Naive B cell (primary cell): ENCODE measurements around the gene INHBE. TPM values are rescaled to one million over a fixed set of nuclear protein-coding genes. Genes with fewer than 3 reads are reported as not detected.
A peak's percentile ranks its signal among the peaks of the same experiment; 100 is the strongest.

Experiments used
- ATAC-seq, 2 donors: fragments of 150-1000 bp; cut with Tn5 transposase; 2 replicates each; pipeline ENCODE4 v1.10.0; 2021; ENCODE audit warnings: low read depth in 2 of 2, mild to moderate bottlenecking in 2 of 2, moderate library complexity in 2 of 2
- DNase-seq: peaks from one replicate; pipeline ENCODE4 v3.0.0; 2022
- H3K27ac Mint-ChIP-seq, 6 donors: one replicate each; pipeline ENCODE4 v1.8.0; 2020 to 2022; ENCODE audit warnings: mild to moderate bottlenecking in 6 of 6, mixed read lengths in 6 of 6, moderate library complexity in 5 of 6, inconsistent platforms in 2 of 6
- H3K27me3 Mint-ChIP-seq, 3 donors: one replicate each; pipeline ENCODE4 v1.8.0; 2021 to 2022; ENCODE audit warnings: mixed read lengths in 3 of 3, mild to moderate bottlenecking in 1 of 3
- H3K36me3 Mint-ChIP-seq, 2 donors: one replicate each; pipeline ENCODE4 v1.8.0; 2020 to 2022; ENCODE audit warnings: mixed read lengths in 2 of 2, inconsistent platforms in 1 of 2, mild to moderate bottlenecking in 1 of 2
- H3K4me1 Mint-ChIP-seq, 3 donors: one replicate each; pipeline ENCODE4 v1.8.0; 2020 to 2022; ENCODE audit warnings: mixed read lengths in 3 of 3, inconsistent platforms in 1 of 3, mild to moderate bottlenecking in 1 of 3, moderate library complexity in 1 of 3
- H3K4me3 Mint-ChIP-seq, 8 donors: one replicate each; pipeline ENCODE4 v1.8.0; 2020 to 2022; ENCODE audit warnings: mild to moderate bottlenecking in 8 of 8, mixed read lengths in 8 of 8, moderate library complexity in 8 of 8, inconsistent platforms in 2 of 8
- H3K9me3 Mint-ChIP-seq, 7 donors: one replicate each; pipeline ENCODE4 v1.8.0; 2020 to 2022; ENCODE audit warnings: mixed read lengths in 7 of 7, mild to moderate bottlenecking in 5 of 7, inconsistent platforms in 2 of 7, moderate library complexity in 1 of 7
- polyA plus RNA-seq, 6 donors: library from polyadenylated mRNA; unstranded; fragments of 300-500 nt; fragmentation: Illumina TruSeq; gene quantifications; one replicate each; pipeline ENCODE4 v1.2.3, GENCODE V29; 2021; ENCODE audit warnings: low read depth in 6 of 6

Gene INHBE
- polyA plus RNA-seq, 6 donors from 2014 or later = 0.44 TPM; not detected in 5

DNA sequence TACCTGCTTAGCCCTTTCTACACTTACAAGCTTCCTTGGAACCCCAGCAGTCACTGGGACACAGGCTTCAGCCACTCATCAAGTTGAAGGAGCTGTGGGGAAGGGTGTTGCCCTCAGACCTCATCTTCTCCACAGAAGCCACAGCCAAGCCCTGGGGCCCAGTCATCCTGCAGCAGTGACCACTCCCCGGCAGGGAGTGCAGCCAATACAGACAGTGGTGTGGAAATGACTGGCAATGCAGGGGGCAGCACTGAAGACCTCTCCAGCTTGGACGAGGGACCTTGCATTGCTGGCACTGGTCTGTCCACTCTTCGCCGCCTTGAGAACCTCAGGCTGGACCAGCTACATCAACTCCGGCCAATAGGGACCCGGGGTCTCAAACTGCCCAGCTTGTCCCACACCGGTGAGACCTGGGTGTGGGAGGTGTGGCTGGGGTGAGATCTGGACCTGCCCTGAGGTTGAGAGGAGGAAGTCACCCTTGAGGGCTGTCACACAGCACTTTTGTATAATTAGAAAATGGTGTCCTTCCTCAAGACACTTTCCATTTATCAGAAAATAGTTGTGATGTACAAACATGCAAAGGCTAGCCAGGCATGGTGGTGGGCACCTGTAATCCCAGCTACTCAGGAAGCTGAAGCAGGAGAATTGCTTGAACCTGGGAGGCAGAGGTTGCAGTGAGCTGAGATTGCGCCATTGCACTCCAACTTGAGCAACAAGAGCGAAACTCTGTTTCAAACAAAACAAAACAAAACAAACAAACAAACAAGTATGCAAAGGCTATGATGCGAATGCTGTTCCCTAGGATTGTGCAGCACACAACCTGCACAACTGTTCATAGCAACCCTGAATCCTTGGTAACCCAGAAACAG lies 14.4 kb downstream of the INHBE start:
- Mint-ChIP-seq H3K4me3 (no peak overlapping the region), H3K4me1 (peaks cover 41 to 63% (median 55%) of the 10 kb centered on the region in 3 donors), H3K27me3 (no peaks in the 10 kb centered on the region), H3K27ac (peak overlapping the region in 1 of 6 donors; percentile 60), H3K9me3 (no peaks in the 10 kb centered on the region), H3K36me3 (peaks cover 8 to 32% of the 10 kb centered on the region in 2 donors)
- ATAC-seq (no peak), DNase-seq (no peak)

DNA sequence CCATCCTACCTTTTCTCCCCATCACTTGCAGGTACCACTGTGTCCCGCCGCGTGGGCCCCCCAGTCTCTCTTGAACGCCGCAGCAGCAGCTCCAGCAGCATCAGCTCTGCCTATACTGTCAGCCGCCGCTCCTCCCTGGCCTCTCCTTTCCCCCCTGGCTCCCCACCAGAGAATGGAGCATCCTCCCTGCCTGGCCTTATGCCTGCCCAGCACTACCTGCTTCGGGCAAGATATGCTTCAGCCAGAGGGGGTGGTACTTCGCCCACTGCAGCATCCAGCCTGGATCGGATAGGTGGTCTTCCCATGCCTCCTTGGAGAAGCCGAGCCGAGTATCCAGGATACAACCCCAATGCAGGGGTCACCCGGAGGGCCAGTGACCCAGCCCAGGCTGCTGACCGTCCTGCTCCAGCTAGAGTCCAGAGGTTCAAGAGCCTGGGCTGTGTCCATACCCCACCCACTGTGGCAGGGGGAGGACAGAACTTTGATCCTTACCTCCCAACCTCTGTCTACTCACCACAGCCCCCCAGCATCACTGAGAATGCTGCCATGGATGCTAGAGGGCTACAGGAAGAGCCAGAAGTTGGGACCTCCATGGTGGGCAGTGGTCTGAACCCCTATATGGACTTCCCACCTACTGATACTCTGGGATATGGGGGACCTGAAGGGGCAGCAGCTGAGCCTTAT lies 15.3 kb downstream of the INHBE start:
- Mint-ChIP-seq H3K4me3 (no peak overlapping the region), H3K36me3 (peaks cover 11 to 37% of the 10 kb centered on the region in 2 donors), H3K27ac (peak overlapping the region in 1 of 6 donors; percentile 70), H3K9me3 (no peaks in the 10 kb centered on the region), H3K4me1 (peaks cover 46 to 65% (median 60%) of the 10 kb centered on the region in 3 donors), H3K27me3 (no peaks in the 10 kb centered on the region)
- ATAC-seq = no peak
- no peak for DNase-seq

DNA sequence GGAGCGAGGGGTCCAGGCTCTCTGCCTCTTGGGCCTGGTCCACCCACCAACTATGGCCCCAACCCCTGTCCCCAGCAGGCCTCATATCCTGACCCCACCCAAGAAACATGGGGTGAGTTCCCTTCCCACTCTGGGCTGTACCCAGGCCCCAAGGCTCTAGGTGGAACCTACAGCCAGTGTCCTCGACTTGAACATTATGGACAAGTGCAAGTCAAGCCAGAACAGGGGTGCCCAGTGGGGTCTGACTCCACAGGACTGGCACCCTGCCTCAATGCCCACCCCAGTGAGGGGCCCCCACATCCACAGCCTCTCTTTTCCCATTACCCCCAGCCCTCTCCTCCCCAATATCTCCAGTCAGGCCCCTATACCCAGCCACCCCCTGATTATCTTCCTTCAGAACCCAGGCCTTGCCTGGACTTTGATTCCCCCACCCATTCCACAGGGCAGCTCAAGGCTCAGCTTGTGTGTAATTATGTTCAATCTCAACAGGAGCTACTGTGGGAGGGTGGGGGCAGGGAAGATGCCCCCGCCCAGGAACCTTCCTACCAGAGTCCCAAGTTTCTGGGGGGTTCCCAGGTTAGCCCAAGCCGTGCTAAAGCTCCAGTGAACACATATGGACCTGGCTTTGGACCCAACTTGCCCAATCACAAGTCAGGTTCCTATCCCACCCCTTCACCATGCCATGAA lies 16.0 kb downstream of the INHBE start:
- peak overlapping the region in 3 of 6 donors; percentile 65 to 91 (median 70) for H3K27ac Mint-ChIP-seq
- DNase-seq = no peak
- peaks cover 42 to 63% (median 57%) of the 10 kb centered on the region in 3 donors for H3K4me1 Mint-ChIP-seq
- H3K9me3 Mint-ChIP-seq = no peaks in the 10 kb centered on the region
- no peaks in the 10 kb centered on the region for H3K27me3 Mint-ChIP-seq
- no peak for ATAC-seq
- H3K4me3 Mint-ChIP-seq = peak overlapping the region in 1 of 8 donors; percentile 44
- peaks cover 11 to 37% of the 10 kb centered on the region in 2 donors for H3K36me3 Mint-ChIP-seq

DNA sequence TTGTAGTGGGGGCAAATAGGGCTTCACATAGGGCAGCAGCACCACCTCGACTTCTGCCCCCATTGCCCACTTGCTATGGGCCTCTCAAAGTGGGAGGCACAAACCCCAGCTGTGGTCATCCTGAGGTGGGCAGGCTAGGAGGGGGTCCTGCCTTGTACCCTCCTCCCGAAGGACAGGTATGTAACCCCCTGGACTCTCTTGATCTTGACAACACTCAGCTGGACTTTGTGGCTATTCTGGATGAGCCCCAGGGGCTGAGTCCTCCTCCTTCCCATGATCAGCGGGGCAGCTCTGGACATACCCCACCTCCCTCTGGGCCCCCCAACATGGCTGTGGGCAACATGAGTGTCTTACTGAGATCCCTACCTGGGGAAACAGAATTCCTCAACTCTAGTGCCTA lies 16.6 kb downstream of the INHBE start:
- ATAC-seq (no peak), DNase-seq (no peak)
- Mint-ChIP-seq H3K27me3 (no peaks in the 10 kb centered on the region), H3K36me3 (peaks cover 11 to 37% of the 10 kb centered on the region in 2 donors), H3K9me3 (no peaks in the 10 kb centered on the region), H3K4me3 (peak overlapping the region in 1 of 8 donors; percentile 18), H3K27ac (peak overlapping the region in 4 of 6 donors; percentile 44 to 77 (median 58)), H3K4me1 (peaks cover 48 to 68% (median 62%) of the 10 kb centered on the region in 3 donors)

DNA sequence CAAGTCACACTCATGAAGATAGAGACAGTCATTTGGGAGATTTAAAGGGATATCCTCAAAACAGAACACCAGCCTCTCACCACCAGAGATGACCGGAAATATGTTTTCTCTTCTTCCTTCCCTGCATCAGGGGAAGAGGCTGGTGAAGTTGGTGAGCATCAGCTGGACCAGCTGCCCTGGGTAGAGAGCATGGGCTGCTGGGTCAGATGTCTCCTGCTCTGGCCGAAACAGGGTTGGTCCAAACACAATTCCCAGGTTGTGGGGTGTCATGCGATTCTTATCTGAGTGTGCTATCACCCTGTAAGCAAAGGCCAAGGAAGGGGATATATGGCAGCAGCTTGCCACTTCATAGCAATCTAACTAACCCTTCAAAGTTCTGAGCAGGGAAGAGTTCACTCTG lies 17.3 kb downstream of the INHBE start:
- DNase-seq (no peak), ATAC-seq (no peak)
- peaks cover 7 to 34% of the 10 kb centered on the region in 2 donors for H3K36me3 Mint-ChIP-seq
- peaks cover 55 to 72% (median 64%) of the 10 kb centered on the region in 3 donors for H3K4me1 Mint-ChIP-seq
- no peaks in the 10 kb centered on the region for H3K27me3 Mint-ChIP-seq
- peak overlapping the region in 4 of 6 donors; percentile 52 to 82 (median 63) for H3K27ac Mint-ChIP-seq
- peak overlapping the region in 1 of 8 donors; percentile 18 for H3K4me3 Mint-ChIP-seq
- H3K9me3 Mint-ChIP-seq = no peaks in the 10 kb centered on the region

DNA sequence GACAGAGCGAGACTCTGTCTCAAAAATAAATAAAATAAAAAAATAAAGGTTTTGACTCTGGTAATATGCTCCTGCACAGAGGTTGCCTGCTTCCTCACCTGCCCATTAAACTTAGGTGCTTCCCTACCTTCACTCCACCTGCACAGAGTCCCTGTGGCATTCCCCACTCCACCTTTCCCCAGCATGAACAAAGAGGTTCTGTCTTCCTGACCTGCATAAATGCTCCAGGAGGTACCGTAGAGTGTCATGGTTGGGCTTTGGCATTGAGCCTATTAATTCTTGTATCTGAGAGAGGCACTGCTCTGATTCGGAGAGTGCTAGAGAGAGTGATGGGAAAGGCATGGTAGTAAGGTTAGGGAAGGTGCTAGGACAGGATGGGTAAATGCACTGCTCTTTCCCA lies 18.3 kb downstream of the INHBE start:
- H3K9me3 Mint-ChIP-seq = no peaks in the 10 kb centered on the region
- H3K36me3 Mint-ChIP-seq = peaks cover 7 to 24% of the 10 kb centered on the region in 2 donors
- H3K27me3 Mint-ChIP-seq = no peaks in the 10 kb centered on the region
- DNase-seq = no peak
- H3K4me1 Mint-ChIP-seq = peaks cover 57 to 71% (median 65%) of the 10 kb centered on the region in 3 donors
- peak overlapping the region in 3 of 8 donors; percentile 16 to 84 (median 60) for H3K4me3 Mint-ChIP-seq
- peak overlapping the region in 5 of 6 donors; percentile 43 to 92 (median 78) for H3K27ac Mint-ChIP-seq
- no peak for ATAC-seq

DNA sequence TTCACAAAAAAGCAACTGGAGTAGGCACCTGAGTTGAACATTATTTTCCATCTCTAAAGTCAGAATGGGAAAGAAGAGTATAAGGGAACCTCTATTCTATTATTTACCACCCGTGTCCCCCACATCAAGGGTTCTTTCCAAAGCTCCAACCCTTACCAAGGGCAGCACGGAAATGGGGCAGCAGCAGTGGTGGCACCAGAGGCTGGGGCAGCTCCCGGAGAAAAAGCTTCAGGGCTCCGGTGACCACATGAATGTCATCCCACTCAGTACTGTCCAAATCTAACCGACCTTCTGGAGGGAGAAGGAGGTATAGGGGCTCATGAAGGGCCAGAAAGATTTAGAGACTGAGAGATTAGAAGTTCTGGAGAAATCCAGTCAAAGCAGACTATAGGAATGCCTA lies 18.8 kb downstream of the INHBE start:
- DNase-seq = no peak
- H3K4me1 Mint-ChIP-seq = peaks cover 61 to 76% (median 68%) of the 10 kb centered on the region in 3 donors
- ATAC-seq = no peak
- no peaks in the 10 kb centered on the region for H3K9me3 Mint-ChIP-seq
- peak overlapping the region in 5 of 8 donors; percentile 16 to 84 (median 60) for H3K4me3 Mint-ChIP-seq
- H3K36me3 Mint-ChIP-seq = peaks cover 7 to 21% of the 10 kb centered on the region in 2 donors
- no peaks in the 10 kb centered on the region for H3K27me3 Mint-ChIP-seq
- H3K27ac Mint-ChIP-seq = peak overlapping the region in 3 of 6 donors; percentile 43 to 78 (median 78)

DNA sequence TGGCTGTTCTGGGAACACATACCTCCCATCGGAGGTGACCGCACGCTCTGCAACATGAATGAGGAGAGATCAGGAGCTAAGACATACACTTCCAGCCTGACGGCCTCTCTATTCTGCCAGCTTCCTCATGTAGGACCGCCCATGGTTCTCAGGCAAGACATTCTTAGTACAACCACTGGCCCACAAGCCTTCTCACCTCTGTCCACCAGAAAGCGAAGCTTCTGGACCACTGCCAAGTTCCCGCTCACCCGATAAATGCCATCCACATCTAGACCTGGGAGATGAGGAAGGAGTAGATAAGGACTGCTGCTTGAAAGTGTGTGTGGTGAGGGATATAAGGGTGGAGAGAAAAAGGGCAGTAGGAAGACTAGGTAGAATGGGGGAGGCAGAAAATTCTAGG lies 19.3 kb downstream of the INHBE start:
- DNase-seq (no peak), ATAC-seq (no peak)
- peak overlapping the region; percentile 63 to 87 (median 76) for H3K27ac Mint-ChIP-seq
- H3K4me1 Mint-ChIP-seq = peaks cover 65 to 80% (median 73%) of the 10 kb centered on the region in 3 donors
- peaks cover 7 to 21% of the 10 kb centered on the region in 2 donors for H3K36me3 Mint-ChIP-seq
- peak overlapping the region; percentile 53 to 84 (median 69) for H3K4me3 Mint-ChIP-seq
- H3K27me3 Mint-ChIP-seq = no peaks in the 10 kb centered on the region
- no peaks in the 10 kb centered on the region for H3K9me3 Mint-ChIP-seq

DNA sequence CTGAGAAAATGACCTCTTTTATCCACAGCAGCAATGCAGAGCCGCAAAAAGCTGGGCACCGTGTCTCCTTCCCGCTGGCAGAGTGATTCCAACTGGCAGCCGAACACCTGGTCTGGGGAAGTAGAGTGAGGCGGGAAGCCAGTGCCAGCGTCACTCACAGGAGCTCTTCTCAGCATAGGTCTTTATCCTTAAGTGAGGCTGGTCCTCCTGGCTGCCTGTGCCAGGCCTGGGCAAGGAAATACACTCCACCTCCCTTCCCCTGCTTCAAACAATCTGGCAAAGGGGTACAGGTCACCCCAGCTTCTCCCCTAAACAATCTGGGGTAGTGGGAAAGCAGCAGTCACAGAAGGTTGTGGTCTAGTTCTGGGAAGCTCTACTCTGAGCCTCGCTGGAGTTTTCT lies 19.8 kb downstream of the INHBE start:
- DNase-seq = no peak
- Mint-ChIP-seq H3K4me1 (peaks cover 70 to 80% (median 78%) of the 10 kb centered on the region in 3 donors), H3K27me3 (no peaks in the 10 kb centered on the region), H3K9me3 (no peaks in the 10 kb centered on the region), H3K36me3 (peaks cover 7 to 21% of the 10 kb centered on the region in 2 donors), H3K27ac (peak overlapping the region; percentile 63 to 87 (median 76)), H3K4me3 (peak overlapping the region; percentile 53 to 84 (median 69))
- no peak for ATAC-seq

DNA sequence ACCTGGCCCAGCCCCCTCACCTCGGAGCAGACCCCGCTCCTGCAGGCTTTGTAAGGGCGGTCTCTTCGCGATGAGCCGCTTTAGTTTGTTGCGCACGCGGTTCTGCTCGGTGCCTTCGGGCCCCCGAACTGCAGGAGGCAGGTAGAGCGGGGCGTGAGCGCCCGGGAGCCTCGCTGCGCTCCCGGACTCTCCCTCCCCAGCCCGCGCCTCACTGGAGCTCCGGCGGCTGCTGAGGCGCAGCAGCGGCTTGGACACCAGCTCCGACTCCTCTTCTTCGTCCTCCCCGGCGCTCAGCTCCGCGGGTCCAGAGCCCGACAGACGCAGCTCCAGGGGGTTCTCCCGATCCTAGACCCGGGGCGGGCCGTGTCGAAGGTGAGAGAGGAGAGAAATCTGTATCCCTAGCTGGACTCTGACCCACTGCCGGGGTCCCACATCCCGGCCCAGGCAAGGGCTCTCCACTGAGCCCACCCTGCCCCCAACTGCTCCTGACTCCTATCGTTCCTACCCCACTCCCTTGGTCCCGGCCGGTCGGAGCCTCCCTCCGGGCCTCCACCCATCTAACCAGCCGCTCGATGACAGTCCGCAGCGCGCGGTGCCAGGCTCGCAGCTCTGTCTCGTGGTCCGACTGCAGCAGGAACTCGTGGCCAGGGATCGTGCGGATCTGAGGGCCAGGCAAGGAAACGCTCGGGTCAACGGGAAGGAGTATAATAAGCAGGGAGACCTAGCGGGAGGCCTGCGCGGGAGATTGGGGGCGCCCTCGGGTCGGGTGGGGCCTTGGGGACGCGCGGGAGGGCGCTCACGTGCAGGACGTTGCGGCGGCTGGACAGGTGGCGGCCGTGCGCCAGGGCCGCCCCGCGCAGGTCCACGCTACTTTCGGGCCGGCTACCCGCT lies 20.4 kb downstream of the INHBE start:
- H3K27me3 Mint-ChIP-seq = no peaks in the 10 kb centered on the region
- no peaks in the 10 kb centered on the region for H3K9me3 Mint-ChIP-seq
- peak overlapping the region in 4 of 6 donors; percentile 80 to 99 (median 98) for H3K27ac Mint-ChIP-seq
- ATAC-seq = no peak
- peaks cover 7 to 21% of the 10 kb centered on the region in 2 donors for H3K36me3 Mint-ChIP-seq
- no peak for DNase-seq
- H3K4me1 Mint-ChIP-seq = peaks cover 74 to 84% (median 83%) of the 10 kb centered on the region in 3 donors
- peak overlapping the region; percentile 79 to 100 (median 98) for H3K4me3 Mint-ChIP-seq

DNA sequence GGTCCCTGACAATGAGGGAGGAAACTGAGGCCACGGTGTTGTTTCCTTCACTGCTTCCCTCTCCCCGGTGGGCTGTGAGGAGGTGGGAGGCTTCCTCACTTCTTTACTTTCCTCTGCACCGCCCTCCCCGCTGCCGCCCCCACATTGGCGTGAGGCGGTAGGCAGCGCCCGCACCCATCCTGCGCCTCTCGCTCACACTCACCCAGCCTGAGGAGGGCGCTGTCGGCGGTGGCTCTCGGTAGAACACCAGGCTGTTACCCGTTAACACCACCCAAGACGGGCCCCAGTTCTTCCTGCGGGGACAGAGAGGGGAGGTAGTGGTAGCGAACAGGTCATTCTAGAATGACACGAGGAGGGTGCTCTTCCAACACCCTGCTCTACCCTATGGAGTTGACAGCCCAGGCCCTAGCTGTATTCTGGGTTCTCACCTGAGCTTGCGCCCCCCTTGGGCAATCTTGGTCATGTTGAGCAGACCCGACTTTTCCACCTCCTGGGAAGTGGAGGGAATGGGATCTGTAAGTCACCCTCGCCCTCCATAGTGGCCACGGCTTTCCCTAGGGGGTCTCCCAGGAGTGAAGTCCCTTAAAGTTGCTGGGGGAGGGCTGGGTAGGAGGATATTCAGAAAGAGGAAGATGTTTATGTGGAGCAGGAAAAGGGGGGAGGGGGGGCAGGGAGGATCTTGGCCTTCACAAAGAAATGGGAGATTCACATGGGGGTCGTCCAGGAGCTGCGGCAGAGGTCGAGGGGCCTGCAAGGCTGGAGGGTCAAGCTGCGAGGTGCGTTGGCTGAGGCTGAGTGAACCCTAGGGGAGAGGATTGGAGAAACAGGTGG lies 21.3 kb downstream of the INHBE start:
- DNase-seq (peak; percentile 58), ATAC-seq (peak; percentile 43 to 51)
- Mint-ChIP-seq H3K27me3 (no peaks in the 10 kb centered on the region), H3K36me3 (peaks cover 7 to 21% of the 10 kb centered on the region in 2 donors), H3K9me3 (no peaks in the 10 kb centered on the region), H3K4me1 (peaks cover 79 to 88% (median 85%) of the 10 kb centered on the region in 3 donors), H3K27ac (peak overlapping the region; percentile 97 to 99 (median 99)), H3K4me3 (peak overlapping the region; percentile 86 to 100 (median 99))
